B cell (primary cell): ENCODE measurements around the gene CEP78. TPM values are rescaled to one million over a fixed set of nuclear protein-coding genes. Genes with fewer than 3 reads are reported as not detected.

Experiments used
- ATAC-seq: fragments of 200-7000 bp; cut with Tn5 transposase; one replicate; pipeline ENCODE4 v1.10.0; 2021; ENCODE audit warnings: low read depth, mild to moderate bottlenecking, moderate number of reproducible peaks, moderate library complexity
- CTCF ChIA-PET: fragments of 350-600 bp; sonication (Branson Sonifier 250); formaldehyde crosslinking; loops from one replicate; lab custom pipeline; 2021; ENCODE audit warnings: antibody characterized with exemption, inconsistent platforms; lab: Charles Lee
- POLR2A ChIA-PET: fragments of 350-600 bp; sonication (Branson Sonifier 250); formaldehyde crosslinking; loops from one replicate; lab custom pipeline; 2021; ENCODE audit warnings: antibody characterized with exemption; lab: Charles Lee
- DNase-seq: peaks from one replicate; pipeline ENCODE4 v3.0.0; 2013
- H2AFZ ChIP-seq: 2 replicates; pipeline ENCODE4 v1.6.1; 2012; ENCODE audit warnings: mild to moderate bottlenecking, low read depth, low read length; ENCODE audit not compliant: insufficient read depth, poor library complexity, severe bottlenecking
- H3K27ac ChIP-seq, 2 donors: 1 replicate in 1 of 2; 2 replicates in 1 of 2; pipeline ENCODE4 v1.5.1; 2012 to 2013; ENCODE audit warnings: low read length in 2 of 2, mild to moderate bottlenecking in 2 of 2, moderate library complexity in 1 of 2
- H3K27me3 ChIP-seq, 4 experiments: fragments of 200-600 bp in 1 of 4; sonication (generic) in 1 of 4; replicated peaks in 1 of 4; 1 replicate in 2 of 4; 2 replicates in 2 of 4; pipeline versions ENCODE4 v1.6.1 to v1.7.0; 2013 to 2016; ENCODE audit warnings: low read length in 3 of 4, mild to moderate bottlenecking in 2 of 4, mixed read lengths in 1 of 4, moderate library complexity in 1 of 4; ENCODE audit not compliant: insufficient read depth in 4 of 4, control insufficient read depth in 3 of 4; ENCODE audit errors: control extremely low read depth in 1 of 4
- H3K36me3 ChIP-seq, 2 experiments: replicated peaks in 1 of 2; 1 replicate in 1 of 2; 2 replicates in 1 of 2; pipeline versions ENCODE4 v1.6.1 to v1.7.1; 2013; ENCODE audit warnings: low read length in 1 of 2; ENCODE audit not compliant: insufficient read depth in 2 of 2, control insufficient read depth in 1 of 2; ENCODE audit errors: control extremely low read depth in 1 of 2, extremely low read depth in 1 of 2
- H3K4me1 ChIP-seq, 2 donors: fragments of 200-600 bp in 1 of 2; sonication (generic) in 1 of 2; 1 replicate in 1 of 2; 2 replicates in 1 of 2; pipeline versions ENCODE4 v1.5.1 to v1.6.1; 2013 to 2017; ENCODE audit warnings: low read length in 2 of 2; ENCODE audit not compliant: control insufficient read depth in 2 of 2, insufficient read depth in 2 of 2
- H3K4me2 ChIP-seq: replicated peaks from 2 replicates; pipeline ENCODE3; 2012; ENCODE audit warnings: mild to moderate bottlenecking, low read depth, low read length; ENCODE audit not compliant: poor library complexity, severe bottlenecking
- H3K4me3 ChIP-seq, 5 experiments: fragments of 200-600 bp in 1 of 5; sonication (generic) in 1 of 5; 1 replicate in 3 of 5; 2 replicates in 2 of 5; pipeline versions ENCODE4 v1.5.1 to v1.7.0; 2011 to 2016; ENCODE audit warnings: low read length in 4 of 5, mild to moderate bottlenecking in 4 of 5, low read depth in 2 of 5, control low read depth in 1 of 5, moderate library complexity in 1 of 5; ENCODE audit not compliant: insufficient read depth in 1 of 5; ENCODE audit errors: control extremely low read depth in 1 of 5, extremely low read depth in 1 of 5
- H3K79me2 ChIP-seq: fragments of 200-600 bp; sonication (generic); one replicate; pipeline ENCODE4 v1.6.0; 2016; ENCODE audit warnings: low read length; ENCODE audit not compliant: control insufficient read depth, insufficient read depth
- H3K9ac ChIP-seq: fragments of 200-600 bp; sonication (generic); 2 replicates; pipeline ENCODE4 v1.6.1; 2017; ENCODE audit warnings: mild to moderate bottlenecking, low read length, moderate library complexity
- H3K9me3 ChIP-seq, 3 donors: one replicate each; pipeline versions ENCODE4 v1.6.1 to v1.7.1; 2013; ENCODE audit warnings: low read length in 2 of 3; ENCODE audit not compliant: control insufficient read depth in 2 of 3, insufficient read depth in 1 of 3; ENCODE audit errors: control extremely low read depth in 1 of 3
- H4K20me1 ChIP-seq: 2 replicates; pipeline ENCODE4 v1.6.0; 2012; ENCODE audit warnings: mild to moderate bottlenecking, low read length; ENCODE audit not compliant: insufficient read depth, control insufficient read depth, poor library complexity, severe bottlenecking
- H3K27ac Mint-ChIP-seq: one replicate; pipeline ENCODE4 v1.8.0; 2021; ENCODE audit warnings: mixed read lengths
- H3K27me3 Mint-ChIP-seq: one replicate; pipeline ENCODE4 v1.8.0; 2021; ENCODE audit warnings: mixed read lengths
- H3K4me1 Mint-ChIP-seq: one replicate; pipeline ENCODE4 v1.8.0; 2021; ENCODE audit warnings: mixed read lengths
- H3K4me3 Mint-ChIP-seq: one replicate; pipeline ENCODE4 v1.8.0; 2021; ENCODE audit warnings: mixed read lengths
- H3K9me3 Mint-ChIP-seq: one replicate; pipeline ENCODE4 v1.8.0; 2022; ENCODE audit warnings: mixed read lengths; ENCODE audit not compliant: insufficient read depth
- EZH2 ChIP-seq: IDR thresholded peaks from 2 replicates; pipeline ENCODE4 v1.6.1; 2012; ENCODE audit warnings: borderline replicate concordance, low read depth, mild to moderate bottlenecking, moderate library complexity, low read length; ENCODE audit not compliant: insufficient read depth, poor library complexity, severe bottlenecking
- WGBS: methylation state at CpG from one replicate; pipeline ENCODE4 v1.1.5; 2013; ENCODE audit warnings: missing lambda C conversion rate; ENCODE audit not compliant: insufficient coverage; 5-methylcytosine and 5-hydroxymethylcytosine counted together
- intact Hi-C: fragments of 100-400 bp; cut with micrococcal nuclease; formaldehyde crosslinking; loops from one replicate; pipeline ENCODE4 v1.10.0; 2022
- polyA plus RNA-seq: library from polyadenylated mRNA; depleted of rRNA; stranded (reverse); fragments of >200 nt; gene quantifications from 2 replicates; pipeline ENCODE4 v1.2.3, GENCODE V29; 2012
- total RNA-seq, 2 donors: library from RNA; stranded (reverse); fragments of 120-200 nt in 1 of 2; gene quantifications; 1 replicate in 1 of 2; 2 replicates in 1 of 2; pipeline versions ENCODE4 v1.2.3 to v1.2.4, GENCODE V29; 2013 to 2022
- TF ChIP-seq, protein P1 (sequence below): fragments of 200-600 bp; IDR thresholded peaks from one replicate; pipeline ENCODE4 v1.8.0; 2022; ENCODE audit warnings: antibody characterized with exemption, mild to moderate bottlenecking

The CEP78 gene
- total and polyA plus RNA-seq, 2 donors (not counting 1 experiment from before 2014, with no cell fraction given): 7.2 to 28.8 TPM

DNA sequence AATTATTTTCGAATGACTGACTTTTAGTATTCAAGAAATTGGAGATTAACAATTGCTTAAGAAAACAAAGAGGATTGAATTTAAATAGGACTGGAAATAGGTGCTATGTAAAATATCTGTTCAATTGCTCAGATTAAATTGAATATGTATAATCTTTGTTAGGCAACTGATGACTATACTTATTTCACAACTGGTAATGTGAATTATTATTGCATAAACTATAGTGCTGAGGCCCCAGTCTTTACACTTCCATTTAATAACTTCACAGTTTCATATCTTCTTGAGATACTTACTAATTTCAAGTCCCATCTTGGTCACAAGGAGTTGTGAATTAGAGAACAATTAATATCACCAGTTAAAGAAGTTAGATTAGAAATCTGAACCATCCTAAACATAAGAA, 16.7 kb downstream of the CEP78 start:
- no peaks in the 10 kb centered on the region for H3K9me3 ChIP-seq
- H3K4me3 ChIP-seq: no peak overlapping the region
- POLR2A ChIA-PET: no interaction called here
- peaks cover 0 to 9% of the 10 kb centered on the region in 2 experiments for H3K36me3 ChIP-seq
- no peaks in the 10 kb centered on the region for H3K27me3 ChIP-seq
- ATAC-seq: no peak
- H4K20me1 ChIP-seq: no peaks in the 10 kb centered on the region
- Mint-ChIP-seq H3K4me3 (no peak overlapping the region), H3K4me1 (no peaks in the 10 kb centered on the region), H3K9me3 (no peaks in the 10 kb centered on the region), H3K27ac (no peak overlapping the region), H3K27me3 (no peaks in the 10 kb centered on the region)
- H3K4me2 ChIP-seq: no peak overlapping the region
- DNase-seq: no peak
- no peaks in the 10 kb centered on the region for H3K79me2 ChIP-seq
- H2AFZ ChIP-seq: no peak overlapping the region
- no peak overlapping the region for H3K27ac ChIP-seq
- intact Hi-C loops: no loop called here
- CTCF ChIA-PET: no interaction called here
- H3K9ac ChIP-seq: no peak overlapping the region
- TF ChIP-seq EZH2: no peak
- TF ChIP-seq, protein P1, sequence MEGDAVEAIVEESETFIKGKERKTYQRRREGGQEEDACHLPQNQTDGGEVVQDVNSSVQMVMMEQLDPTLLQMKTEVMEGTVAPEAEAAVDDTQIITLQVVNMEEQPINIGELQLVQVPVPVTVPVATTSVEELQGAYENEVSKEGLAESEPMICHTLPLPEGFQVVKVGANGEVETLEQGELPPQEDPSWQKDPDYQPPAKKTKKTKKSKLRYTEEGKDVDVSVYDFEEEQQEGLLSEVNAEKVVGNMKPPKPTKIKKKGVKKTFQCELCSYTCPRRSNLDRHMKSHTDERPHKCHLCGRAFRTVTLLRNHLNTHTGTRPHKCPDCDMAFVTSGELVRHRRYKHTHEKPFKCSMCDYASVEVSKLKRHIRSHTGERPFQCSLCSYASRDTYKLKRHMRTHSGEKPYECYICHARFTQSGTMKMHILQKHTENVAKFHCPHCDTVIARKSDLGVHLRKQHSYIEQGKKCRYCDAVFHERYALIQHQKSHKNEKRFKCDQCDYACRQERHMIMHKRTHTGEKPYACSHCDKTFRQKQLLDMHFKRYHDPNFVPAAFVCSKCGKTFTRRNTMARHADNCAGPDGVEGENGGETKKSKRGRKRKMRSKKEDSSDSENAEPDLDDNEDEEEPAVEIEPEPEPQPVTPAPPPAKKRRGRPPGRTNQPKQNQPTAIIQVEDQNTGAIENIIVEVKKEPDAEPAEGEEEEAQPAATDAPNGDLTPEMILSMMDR: no peak
- WGBS: no CpG with 5 or more reads among the region's 1 CpG
- no peaks in the 10 kb centered on the region for H3K4me1 ChIP-seq

GRCh38 chr9:78253285-78253684, 17.4 kb downstream of the CEP78 start:
- no peak overlapping the region for H3K27ac ChIP-seq
- H4K20me1 ChIP-seq: no peaks in the 10 kb centered on the region
- Mint-ChIP-seq H3K4me3 (no peak overlapping the region), H3K27me3 (no peaks in the 10 kb centered on the region), H3K27ac (no peak overlapping the region), H3K9me3 (no peaks in the 10 kb centered on the region), H3K4me1 (no peaks in the 10 kb centered on the region)
- no peaks in the 10 kb centered on the region for H3K27me3 ChIP-seq
- WGBS: no CpG with 5 or more reads among the region's 4 CpGs
- TF ChIP-seq, protein P1: no peak
- no peak for TF ChIP-seq EZH2
- no peaks in the 10 kb centered on the region for H3K79me2 ChIP-seq
- intact Hi-C loops: no loop called here
- H3K9me3 ChIP-seq: no peaks in the 10 kb centered on the region
- ChIA-PET CTCF (no interaction called here), POLR2A (no interaction called here)
- DNase-seq (no peak), ATAC-seq (no peak)
- peaks cover 0 to 9% of the 10 kb centered on the region in 2 experiments for H3K36me3 ChIP-seq
- H3K4me1 ChIP-seq: no peaks in the 10 kb centered on the region
- H3K4me3 ChIP-seq: no peak overlapping the region
- H2AFZ ChIP-seq: no peak overlapping the region
- no peak overlapping the region for H3K9ac ChIP-seq
- no peak overlapping the region for H3K4me2 ChIP-seq
